ENCODE results near the gene KRT75.

The KRT75 gene

DNA sequence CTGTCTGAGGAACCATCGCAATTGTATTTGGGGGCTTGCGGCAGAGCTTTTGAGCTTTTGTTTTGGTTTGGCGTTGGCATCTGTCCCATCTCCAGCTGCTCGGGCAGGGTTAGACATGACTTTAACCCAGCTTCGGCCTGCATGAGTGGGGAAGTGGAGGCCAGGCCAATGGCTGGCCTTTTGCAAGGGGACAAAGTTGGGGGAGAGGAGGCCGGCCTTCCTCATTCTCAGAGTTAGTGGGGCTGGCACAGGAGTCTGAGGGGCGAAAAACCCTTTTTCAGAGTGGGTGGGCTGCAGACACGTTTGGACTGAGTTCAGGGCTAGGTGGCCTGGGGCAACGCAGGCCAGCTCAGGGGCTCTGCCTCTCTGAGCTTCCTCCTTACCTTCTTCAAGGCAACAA is 33.3 kb downstream of the KRT75 start:
- no peak for DNase-seq (ENCODE audit: low read depth, low spot score)
- H3K4me3 ChIP-seq (ENCODE audit: low read length), result no peak overlapping the region

DNA sequence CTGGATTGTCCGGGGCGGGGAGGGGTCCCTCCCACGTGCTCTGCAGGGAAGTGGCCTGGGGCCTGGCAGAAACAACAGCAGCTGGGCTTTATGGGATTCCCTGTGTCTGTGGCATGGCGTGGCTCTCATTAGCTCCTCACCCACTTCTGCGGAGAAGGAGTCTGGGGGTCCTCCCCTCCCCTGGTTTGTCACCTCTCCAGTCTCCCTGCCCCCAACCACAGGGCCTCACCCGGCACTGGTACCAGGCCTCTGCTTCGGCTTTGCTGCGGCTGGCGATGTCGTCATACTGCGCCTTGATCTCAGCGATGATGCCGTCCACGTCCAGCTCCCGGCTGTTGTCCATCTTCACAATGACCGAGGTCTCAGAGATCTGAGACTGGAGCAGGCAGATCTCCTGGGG is 34.4 kb downstream of the KRT75 start:
- no peak overlapping the region for H3K4me3 ChIP-seq (ENCODE audit: low read length)

DNA sequence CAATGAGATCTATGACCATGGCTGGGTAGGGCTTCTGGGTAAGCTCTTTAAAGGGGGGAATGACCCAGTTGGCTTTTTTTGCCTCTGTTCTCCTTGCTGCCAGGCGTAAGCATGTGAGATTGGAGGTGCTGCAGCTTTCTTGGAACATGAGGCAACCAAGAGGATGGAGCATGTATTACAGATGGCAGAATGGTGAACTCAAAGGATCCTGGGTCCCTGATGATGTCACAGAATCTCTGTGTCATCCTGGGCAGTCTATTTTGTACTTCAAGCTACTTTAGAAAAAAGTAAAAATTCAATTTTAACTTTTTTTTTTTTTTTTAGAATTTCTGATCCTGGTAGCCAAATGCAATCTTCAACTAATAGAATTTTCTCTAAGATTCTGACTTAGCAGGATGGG is 36.0 kb downstream of the KRT75 start:
- no peak for DNase-seq (ENCODE audit: low read depth, low spot score)

More for the DNA sequence above, 34.4 kb downstream of the KRT75 start:
- no peak for DNase-seq (ENCODE audit: low read depth, low spot score)

DNA sequence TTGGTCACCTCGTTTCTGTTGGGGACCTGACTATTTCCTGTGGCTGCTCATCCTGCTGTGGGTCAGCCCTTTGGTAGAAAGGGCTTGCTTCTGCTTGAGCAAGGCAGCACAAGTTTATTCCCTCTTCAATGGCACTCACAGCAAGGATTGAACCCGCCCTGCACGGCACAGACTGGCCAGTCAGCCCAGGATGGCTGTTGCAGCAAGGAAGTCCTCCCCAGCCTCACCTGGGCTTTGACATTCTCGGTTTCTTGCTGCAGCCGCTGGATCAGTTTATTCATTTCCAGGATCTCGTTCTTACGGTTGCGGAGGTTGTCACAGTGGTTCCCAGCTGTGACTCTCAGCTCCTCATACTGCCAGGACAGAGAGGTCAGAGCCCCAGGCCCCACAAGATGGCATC is 37.5 kb downstream of the KRT75 start:
- no peak overlapping the region for H3K4me3 ChIP-seq (ENCODE audit: low read length)
- no peak for DNase-seq (ENCODE audit: low read depth, low spot score)

More for the DNA sequence above, 36.0 kb downstream of the KRT75 start:
- no peak overlapping the region for H3K4me3 ChIP-seq (ENCODE audit: low read length)

DNA sequence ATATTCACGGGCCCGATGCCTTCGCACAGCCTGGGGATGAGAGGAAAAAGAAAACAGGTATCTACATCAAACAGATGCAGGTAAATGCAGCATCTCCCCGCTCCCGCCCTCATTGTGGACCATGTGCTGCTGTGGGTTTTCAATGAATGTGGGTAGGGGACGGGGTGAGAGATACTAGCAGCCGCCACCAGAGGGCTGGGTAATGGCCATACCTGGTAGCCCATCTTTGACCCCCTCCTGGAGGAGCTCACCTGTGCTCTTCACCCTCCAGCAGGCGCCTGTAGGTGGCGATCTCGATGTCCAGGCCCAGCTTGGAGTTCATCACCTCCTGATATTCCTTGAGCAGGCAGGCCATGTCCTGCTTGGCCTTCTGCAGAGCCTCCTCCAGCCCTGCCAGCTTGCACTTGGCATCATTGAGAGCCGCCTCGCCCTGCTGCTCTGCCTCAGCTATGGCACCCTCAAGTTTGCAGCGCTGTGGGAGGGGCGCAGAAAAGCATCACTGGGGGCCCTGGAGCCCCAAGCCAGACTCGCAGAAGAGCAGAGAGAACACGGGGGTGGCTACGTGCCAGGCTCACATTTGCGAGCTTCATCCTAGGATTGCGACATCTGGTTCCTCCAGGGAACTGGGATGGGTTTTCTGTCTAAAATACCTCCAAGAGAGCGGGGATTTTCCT is 38.3 kb downstream of the KRT75 start:
- H3K4me3 ChIP-seq (ENCODE audit: low read length), result no peak overlapping the region
- no peak for DNase-seq (ENCODE audit: low read depth, low spot score)

DNA sequence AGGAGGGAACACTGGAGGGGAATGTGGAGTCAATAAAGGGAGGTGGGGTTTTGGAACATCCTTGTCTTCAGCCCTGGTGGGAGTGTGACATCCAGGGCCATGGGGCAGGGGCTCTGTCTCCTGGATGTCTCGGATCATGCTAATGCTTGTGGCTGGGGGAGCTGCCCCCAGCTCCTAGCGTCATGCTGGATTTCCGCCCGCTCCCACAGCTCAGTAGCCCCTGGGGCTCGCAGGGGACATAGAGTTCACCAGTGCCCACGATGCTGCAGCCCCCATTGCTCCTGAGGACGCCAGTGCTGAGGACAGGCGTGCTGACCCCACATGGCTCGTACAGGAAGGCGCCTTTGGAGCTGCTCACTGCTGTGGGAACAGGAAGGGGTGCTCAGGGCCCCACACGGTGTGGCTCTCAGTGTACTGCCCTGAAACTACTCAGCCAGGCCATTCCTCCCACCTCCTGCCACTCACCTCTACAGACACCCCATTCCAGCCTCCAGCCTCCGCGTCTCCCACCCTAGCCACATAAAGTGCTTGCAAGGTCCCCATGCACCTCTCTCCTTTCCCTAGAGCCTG is 39.2 kb downstream of the KRT75 start:
- no peak for DNase-seq (ENCODE audit: low read depth, low spot score)
- no peak overlapping the region for H3K4me3 ChIP-seq (ENCODE audit: low read length)

DNA sequence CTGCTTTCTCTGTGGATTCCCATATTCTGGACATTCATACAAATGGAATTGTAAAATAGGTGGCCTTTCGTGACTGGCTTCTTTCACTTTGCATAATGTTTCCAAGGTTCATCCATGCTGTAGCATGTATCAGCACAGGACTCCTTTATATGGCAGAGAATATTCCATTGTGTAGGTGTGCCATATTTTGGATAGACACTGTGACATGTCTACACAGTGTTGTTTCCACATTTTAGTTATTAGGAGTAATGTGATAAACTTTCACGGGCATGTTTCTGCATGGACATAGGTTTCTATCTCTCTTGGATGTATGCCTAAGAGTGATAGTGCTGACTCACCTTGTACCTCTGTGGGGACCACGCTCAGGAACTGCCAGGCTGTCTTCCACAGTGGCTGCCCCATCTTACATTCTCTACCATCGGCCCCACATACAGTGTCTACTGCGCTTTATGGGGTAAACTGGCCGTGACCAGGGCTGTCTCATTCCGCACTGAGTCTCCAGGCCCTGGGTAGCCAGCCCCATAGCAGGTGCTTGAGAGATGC is 41.6 kb downstream of the KRT75 start:
- no peak for DNase-seq (ENCODE audit: low read depth, low spot score)
- H3K4me3 ChIP-seq (ENCODE audit: low read length), result no peak overlapping the region

DNA sequence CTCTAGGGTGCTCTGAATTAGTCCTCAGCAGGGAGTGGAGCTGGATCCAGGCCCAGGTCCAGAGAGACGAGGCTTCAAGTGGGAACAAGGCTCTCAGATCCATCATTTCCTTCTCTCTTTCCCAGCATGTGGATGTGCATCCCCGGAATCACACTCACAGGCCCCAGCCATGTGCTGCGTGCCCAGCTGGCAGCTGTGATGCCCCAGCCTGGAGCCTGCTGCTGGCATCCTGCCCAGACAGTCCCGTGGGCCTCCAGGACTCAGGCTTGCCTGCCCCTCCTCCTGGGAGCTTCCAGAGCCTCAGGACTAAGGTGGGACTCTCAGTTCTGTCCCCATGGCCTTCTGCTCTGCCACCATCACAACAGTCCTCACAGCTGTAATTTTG is 42.6 kb downstream of the KRT75 start:
- no peak overlapping the region for H3K4me3 ChIP-seq (ENCODE audit: low read length)
- no peak for DNase-seq (ENCODE audit: low read depth, low spot score)

DNA sequence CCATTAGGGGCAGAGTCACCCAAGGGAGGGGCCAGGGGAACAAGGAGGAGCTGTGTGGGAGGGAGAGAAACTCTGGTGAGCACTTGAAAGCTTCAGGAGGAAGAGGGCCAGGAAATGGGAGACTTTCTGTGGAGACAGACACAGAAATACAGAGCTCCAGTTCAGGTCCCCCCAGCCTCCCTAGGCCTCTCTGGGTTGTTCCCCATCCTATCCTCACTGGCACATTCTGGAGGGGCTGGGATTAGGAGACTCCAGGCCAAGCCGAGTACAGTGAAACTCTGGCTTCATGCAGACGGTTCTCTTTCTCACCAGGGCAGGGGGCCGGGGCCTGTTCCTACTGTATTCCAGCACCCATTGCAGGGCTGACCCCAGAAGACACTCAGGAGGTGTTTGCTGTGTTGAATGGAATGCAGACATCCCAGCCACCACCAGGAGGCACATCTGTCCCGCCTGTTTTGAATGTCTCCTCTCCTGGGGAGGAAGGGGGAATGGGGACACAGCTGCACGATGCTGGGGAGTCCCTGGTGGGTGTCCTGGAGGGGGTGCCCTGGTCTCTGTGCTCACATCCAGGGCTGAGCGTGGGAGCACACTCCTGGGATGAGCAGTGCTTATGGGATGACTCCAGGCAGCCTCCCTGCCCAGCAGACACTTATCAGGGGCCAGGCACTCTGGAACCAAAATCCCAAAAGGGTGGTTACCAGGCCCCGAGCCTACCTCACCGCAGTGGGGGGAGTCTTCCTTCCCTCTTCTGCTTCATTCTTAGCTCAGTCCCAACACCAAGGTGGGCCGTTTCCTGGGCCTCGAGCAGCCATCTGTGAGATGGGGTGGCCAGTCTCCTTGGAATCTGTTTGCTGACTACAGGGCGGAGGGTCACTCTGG is 43.2 kb downstream of the KRT75 start:
- no peak for DNase-seq (ENCODE audit: low read depth, low spot score)
- no peak overlapping the region for H3K4me3 ChIP-seq (ENCODE audit: low read length)

DNA sequence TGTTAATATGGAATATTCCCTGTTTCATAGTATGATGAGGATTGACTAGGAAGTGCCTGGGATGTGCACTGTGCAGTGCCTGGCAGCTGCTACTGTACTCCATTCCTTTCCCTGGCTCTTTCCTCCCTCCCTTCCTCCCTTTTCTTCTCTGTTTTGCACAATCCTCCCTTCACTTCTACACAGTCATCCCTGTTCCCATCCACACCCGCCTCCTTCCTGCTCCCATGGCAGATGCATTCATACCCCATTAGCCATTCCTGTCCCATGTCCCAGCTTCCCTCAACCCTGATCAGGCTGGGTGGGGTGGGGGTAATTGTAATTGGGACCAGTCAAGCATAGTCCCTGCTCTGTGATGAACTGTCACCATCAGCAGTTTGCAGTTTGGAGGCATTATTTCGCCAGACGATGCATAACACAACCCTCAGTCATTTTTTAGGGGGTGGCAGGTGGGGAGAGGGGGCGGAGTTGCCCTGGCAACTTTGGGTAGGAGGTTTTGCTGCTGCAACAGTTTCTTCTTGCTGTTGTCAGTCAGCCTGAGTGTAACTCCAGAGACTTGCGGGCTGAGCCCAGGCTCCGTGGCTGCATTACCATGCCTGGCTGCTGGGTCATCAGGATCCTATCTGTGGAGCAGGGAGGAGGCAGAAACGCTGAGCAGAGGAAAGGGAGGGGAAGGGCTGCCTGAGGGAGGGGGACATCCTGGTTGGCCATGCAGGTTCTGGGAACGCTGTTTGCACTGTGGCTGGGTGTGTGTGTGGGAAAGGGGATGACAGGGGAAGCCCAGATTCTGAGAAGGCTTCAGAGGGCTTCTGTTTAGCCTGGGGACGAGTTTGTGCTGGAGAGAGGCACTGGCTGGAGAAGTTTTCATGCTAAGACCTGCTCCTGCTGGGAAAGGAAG is 44.6 kb downstream of the KRT75 start:
- no peak overlapping the region for H3K4me3 ChIP-seq (ENCODE audit: low read length)
- DNase-seq (ENCODE audit: low read depth, low spot score), result no peak

DNA sequence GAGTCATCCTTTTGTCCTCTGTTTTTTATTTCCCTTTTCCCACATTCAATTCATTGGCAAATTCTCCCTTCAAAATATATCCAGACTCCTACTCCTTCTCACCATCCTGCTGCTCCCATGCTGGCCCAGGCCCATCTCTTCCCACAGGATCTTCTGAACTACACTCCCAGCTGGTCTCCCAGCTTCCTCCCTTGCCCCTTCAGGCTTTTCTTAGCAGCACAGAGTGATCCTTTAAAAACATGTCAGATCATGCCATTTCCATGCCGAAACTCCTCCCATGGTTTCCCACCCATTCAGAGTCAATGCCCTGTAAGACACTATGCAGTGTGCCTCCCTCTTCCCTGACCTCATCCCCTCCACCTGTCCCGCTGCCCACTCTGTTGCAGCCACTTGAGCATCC is 46.3 kb downstream of the KRT75 start:
- no peak for DNase-seq (ENCODE audit: low read depth, low spot score)

DNA sequence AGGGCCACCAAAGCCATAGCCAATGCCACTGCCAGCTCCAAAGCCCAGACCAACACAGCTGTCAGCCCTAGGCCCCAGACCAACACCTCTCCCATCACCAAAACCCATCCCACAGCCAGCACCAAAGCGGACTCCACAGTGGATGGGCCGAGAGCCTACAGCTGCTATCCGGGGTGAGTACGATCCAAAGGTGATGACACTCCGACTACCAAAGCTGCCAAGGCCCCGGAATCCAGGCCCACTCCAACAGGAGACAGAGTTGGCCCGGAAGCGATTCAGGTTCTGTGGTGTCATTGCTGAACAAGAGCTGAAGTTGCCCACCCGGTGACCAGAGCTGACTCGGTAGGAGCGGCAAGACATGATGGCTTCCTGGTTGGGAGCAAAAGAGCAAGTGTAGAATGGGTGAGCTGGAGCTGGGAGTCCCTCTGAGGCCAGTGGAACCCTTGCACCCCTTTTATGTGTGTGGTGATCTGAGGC is 48.9 kb downstream of the KRT75 start, which contains the start of gene KRT84:
Gene KRT84 (minus strand): TSS at position 427 of the 477 bp plus-strand sequence. CDS start 67 bp downstream, at position 360.
- DNase-seq (ENCODE audit: low read depth, low spot score), result no peak

More for the DNA sequence above, 46.3 kb downstream of the KRT75 start:
- no peak overlapping the region for H3K4me3 ChIP-seq (ENCODE audit: low read length)

DNA sequence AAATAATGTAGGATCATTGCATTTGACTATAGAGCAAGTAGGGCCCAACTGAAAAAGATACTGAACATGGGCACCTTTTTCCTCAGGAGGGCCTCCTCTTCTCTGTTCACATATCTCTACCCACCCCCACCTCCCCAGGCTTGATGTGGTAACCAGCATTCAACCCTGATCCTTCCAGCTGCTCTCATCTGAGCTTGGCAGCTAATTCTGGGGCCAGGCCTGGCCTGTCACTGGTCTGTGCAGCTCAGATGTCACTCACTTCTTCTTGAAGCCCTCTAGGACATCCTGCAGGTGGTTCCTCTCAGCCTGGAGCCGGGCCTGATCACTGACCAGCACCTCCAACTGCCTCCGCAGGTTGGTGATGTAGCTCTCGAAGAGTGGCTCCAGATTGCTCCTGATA is 50.8 kb downstream of the KRT75 start:
- H3K4me3 ChIP-seq (ENCODE audit: low read length), result no peak overlapping the region
- peak; percentile 63 for DNase-seq (ENCODE audit: low read depth, low spot score)

More for the DNA sequence above, 48.9 kb downstream of the KRT75 start, which contains the start of gene KRT84:
- H3K4me3 ChIP-seq (ENCODE audit: low read length), result no peak within 1 kb of the TSS

DNA sequence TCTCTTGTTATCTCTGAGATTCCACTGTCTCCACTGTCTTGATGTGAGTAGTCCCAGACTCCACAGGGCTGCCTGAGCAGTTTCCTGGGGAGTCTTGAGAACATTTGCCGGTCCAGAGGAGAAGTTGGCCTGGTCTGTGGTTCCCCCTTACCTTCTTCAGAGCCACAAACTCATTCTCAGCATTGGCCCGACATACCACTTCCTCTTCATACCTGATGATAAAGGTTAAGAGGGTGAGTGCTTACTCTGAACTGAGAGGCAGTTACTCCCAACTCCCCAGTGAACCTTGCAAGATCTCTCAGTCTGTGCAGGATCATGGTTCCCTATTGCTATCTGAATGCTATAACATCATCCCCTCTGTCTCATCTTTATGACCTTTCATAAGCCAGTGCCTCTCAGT is 51.3 kb downstream of the KRT75 start:
- DNase-seq (ENCODE audit: low read depth, low spot score), result peak; percentile 59
- H3K4me3 ChIP-seq (ENCODE audit: low read length), result no peak overlapping the region

DNA sequence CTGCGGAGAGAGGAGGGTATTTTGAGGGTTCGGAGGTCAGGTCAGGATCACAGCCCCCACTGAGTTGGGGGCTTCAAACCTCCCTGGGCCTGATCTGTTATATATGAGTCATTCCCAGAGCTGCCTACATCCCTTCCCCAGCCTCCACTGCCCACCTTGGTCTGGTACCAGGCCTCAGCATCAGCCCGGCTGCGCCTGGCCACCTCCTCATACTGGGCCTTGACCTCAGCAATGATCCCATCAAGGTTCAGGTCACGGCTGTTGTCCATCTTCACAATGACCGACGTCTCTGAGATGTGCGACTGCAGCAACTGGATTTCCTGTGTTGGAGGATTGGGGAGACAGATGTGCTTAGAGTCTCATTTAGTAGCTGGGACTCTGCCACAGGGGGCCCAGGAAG is 53.0 kb downstream of the KRT75 start:
- no peak overlapping the region for H3K4me3 ChIP-seq (ENCODE audit: low read length)
- DNase-seq (ENCODE audit: low read depth, low spot score), result no peak

DNA sequence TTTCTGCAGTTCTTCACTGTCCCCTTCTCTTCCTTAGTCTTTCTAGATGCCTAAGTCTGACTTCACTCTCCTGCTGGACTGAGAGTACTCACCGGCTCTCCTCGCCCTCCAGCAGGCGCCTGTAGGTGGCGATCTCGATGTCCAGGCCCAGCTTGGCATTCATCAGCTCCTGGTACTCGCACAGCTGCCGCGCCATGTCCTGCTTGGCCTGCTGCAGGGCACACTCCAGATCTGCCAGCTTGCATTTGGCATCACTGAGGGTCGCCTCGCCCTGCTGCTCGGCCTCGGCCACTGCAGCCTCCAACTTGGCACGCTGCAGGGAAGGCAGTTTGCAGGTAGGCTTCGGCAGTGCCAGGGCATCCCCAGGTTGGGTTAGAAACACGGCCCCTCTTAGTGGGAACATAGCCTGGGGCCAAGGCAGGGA is 53.9 kb downstream of the KRT75 start:
- DNase-seq (ENCODE audit: low read depth, low spot score), result no peak
- H3K4me3 ChIP-seq (ENCODE audit: low read length), result no peak overlapping the region

DNA sequence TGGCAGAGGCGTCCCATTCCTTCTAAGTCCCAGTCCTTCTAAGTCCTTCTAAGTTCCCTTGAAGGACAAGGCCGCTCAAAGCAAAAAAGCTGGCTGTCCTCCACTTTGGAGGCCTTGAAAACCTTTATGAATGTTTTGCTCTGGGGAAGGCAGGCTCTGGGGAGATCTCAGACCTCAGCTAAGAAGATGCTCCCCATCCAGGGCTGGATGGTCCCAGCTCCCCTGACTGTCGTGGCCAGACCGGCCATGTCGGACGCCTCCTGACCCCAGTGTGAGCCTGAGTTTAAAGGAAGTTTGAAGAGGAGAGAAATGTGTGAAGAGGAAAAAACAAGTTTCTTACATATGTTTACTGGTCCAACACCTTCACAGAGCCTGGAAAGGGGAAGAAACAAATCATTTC is 54.6 kb downstream of the KRT75 start:
- no peak for DNase-seq (ENCODE audit: low read depth, low spot score)
- H3K4me3 ChIP-seq (ENCODE audit: low read length), result no peak overlapping the region

DNA sequence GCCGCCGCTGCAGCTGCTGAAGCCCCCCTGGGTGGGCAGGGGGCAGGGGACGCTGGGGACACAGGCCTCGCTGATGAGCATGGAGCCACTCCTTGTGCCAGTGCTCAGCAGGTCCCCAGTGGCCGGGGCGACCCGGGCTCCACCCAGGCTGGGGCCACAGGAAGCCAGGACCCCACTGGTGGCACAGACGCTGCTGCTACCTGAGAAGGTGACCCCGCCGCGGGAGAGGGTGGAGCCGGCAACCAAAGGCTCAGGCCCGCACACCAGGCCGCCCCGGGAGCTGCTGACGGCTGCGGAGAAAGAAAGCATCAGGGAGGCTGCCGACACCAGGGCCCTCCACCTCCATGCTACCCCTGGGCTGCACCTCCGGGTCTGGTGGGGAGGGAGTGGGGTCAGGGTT is 56.1 kb downstream of the KRT75 start:
- no peak overlapping the region for H3K4me3 ChIP-seq (ENCODE audit: low read length)
- DNase-seq (ENCODE audit: low read depth, low spot score), result no peak

DNA sequence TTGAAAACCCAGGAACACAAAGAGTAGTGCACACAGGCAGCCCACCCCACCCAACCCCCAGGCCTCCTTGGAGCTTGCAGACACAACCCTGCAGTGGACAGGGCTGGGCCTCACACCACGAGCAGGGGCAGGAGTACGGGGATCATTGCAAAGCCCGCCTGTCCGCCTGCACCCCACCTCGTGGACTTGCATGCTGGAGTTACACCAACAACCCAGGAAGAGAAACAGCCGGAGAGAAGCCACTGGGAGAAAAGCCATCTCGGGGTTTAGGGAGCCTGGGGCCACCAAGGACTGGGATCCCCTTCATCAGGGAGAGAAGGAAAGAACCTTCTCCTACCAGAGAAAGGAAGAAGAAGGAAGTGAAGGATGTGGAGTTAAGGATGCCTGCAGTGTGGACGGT is 56.9 kb downstream of the KRT75 start:
- H3K4me3 ChIP-seq (ENCODE audit: low read length), result no peak overlapping the region
- DNase-seq (ENCODE audit: low read depth, low spot score), result no peak

All from Jurkat, Clone E6-1 (cell line).